OCI-LY7 (cell line): ENCODE data around the gene SLC39A7.

ENCODE experiments used
- EZH2phosphoT487 ChIP-seq: fragments of 200-600 bp; sonication (generic); IDR thresholded peaks from 2 replicates; pipeline ENCODE4 v1.6.1; 2018; ENCODE audit warnings: low read depth, borderline replicate concordance, mild to moderate bottlenecking, mixed run types, antibody characterized with exemption, low read length, moderate library complexity, mixed read lengths
- TF ChIP-seq, protein P1 (sequence below): fragments of 200-600 bp; sonication (generic); conservative IDR thresholded peaks from 2 replicates; pipeline ENCODE4 v1.5.1; 2014; ENCODE audit warnings: mild to moderate bottlenecking, antibody characterized with exemption, low read length, moderate library complexity, mixed read lengths

DNA sequence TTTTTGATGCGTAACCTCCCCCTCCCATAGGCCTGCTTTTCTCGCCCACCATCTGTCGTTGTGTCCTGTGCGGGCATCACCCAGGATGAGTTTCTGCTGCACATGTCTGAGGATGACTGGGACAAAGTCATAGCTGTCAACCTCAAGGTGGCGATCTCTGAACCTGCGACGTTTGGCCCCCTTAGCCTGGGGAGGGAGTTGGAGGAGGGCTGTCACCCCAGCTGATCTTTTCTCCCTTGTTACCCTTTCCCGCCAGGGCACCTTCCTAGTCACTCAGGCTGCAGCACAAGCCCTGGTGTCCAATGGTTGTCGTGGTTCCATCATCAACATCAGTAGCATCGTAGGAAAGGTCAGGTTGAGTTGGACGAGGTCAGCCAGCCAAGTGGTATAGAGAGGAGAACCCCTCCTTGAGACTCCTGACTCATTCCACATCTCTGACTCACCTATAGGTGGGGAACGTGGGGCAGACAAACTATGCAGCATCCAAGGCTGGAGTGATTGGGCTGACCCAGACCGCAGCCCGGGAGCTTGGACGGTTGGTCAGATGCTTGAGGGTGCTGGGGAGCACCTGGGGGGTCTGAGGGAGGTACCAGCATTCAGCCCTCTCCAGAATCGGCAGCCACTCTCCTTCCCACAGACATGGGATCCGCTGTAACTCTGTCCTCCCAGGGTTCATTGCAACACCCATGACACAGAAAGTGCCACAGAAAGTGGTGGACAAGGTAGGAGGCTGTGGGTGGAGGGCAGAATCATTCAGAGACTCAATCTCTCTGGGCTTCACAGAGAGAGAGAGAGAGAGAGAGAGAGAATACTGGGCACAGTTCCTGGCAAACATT lies 4.7 kb downstream of the SLC39A7 start:
- TF ChIP-seq, protein P1, sequence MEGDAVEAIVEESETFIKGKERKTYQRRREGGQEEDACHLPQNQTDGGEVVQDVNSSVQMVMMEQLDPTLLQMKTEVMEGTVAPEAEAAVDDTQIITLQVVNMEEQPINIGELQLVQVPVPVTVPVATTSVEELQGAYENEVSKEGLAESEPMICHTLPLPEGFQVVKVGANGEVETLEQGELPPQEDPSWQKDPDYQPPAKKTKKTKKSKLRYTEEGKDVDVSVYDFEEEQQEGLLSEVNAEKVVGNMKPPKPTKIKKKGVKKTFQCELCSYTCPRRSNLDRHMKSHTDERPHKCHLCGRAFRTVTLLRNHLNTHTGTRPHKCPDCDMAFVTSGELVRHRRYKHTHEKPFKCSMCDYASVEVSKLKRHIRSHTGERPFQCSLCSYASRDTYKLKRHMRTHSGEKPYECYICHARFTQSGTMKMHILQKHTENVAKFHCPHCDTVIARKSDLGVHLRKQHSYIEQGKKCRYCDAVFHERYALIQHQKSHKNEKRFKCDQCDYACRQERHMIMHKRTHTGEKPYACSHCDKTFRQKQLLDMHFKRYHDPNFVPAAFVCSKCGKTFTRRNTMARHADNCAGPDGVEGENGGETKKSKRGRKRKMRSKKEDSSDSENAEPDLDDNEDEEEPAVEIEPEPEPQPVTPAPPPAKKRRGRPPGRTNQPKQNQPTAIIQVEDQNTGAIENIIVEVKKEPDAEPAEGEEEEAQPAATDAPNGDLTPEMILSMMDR: peak; percentile 68
- TF ChIP-seq EZH2phosphoT487: no peak
